B cell (primary cell): Measurements from ENCODE around the gene TMEM120A. TPM values are rescaled to one million over a fixed set of nuclear protein-coding genes. Genes with fewer than 3 reads are reported as not detected.

Experiments used
- ATAC-seq: fragments of 200-7000 bp; cut with Tn5 transposase; one replicate; pipeline ENCODE4 v1.10.0; 2021; ENCODE audit warnings: low read depth, mild to moderate bottlenecking, moderate number of reproducible peaks, moderate library complexity
- CTCF ChIA-PET: fragments of 350-600 bp; sonication (Branson Sonifier 250); formaldehyde crosslinking; loops from one replicate; lab custom pipeline; 2021; ENCODE audit warnings: antibody characterized with exemption, inconsistent platforms; lab: Charles Lee
- POLR2A ChIA-PET: fragments of 350-600 bp; sonication (Branson Sonifier 250); formaldehyde crosslinking; loops from one replicate; lab custom pipeline; 2021; ENCODE audit warnings: antibody characterized with exemption; lab: Charles Lee
- DNase-seq: peaks from one replicate; pipeline ENCODE4 v3.0.0; 2013
- H2AFZ ChIP-seq: 2 replicates; pipeline ENCODE4 v1.6.1; 2012; ENCODE audit warnings: mild to moderate bottlenecking, low read depth, low read length; ENCODE audit not compliant: insufficient read depth, poor library complexity, severe bottlenecking
- H3K27ac ChIP-seq, 2 donors: 1 replicate in 1 of 2; 2 replicates in 1 of 2; pipeline ENCODE4 v1.5.1; 2012 to 2013; ENCODE audit warnings: low read length in 2 of 2, mild to moderate bottlenecking in 2 of 2, moderate library complexity in 1 of 2
- H3K27me3 ChIP-seq, 4 experiments: fragments of 200-600 bp in 1 of 4; sonication (generic) in 1 of 4; replicated peaks in 1 of 4; 1 replicate in 2 of 4; 2 replicates in 2 of 4; pipeline versions ENCODE4 v1.6.1 to v1.7.0; 2013 to 2016; ENCODE audit warnings: low read length in 3 of 4, mild to moderate bottlenecking in 2 of 4, mixed read lengths in 1 of 4, moderate library complexity in 1 of 4; ENCODE audit not compliant: insufficient read depth in 4 of 4, control insufficient read depth in 3 of 4; ENCODE audit errors: control extremely low read depth in 1 of 4
- H3K36me3 ChIP-seq, 2 experiments: replicated peaks in 1 of 2; 1 replicate in 1 of 2; 2 replicates in 1 of 2; pipeline versions ENCODE4 v1.6.1 to v1.7.1; 2013; ENCODE audit warnings: low read length in 1 of 2; ENCODE audit not compliant: insufficient read depth in 2 of 2, control insufficient read depth in 1 of 2; ENCODE audit errors: control extremely low read depth in 1 of 2, extremely low read depth in 1 of 2
- H3K4me1 ChIP-seq, 2 donors: fragments of 200-600 bp in 1 of 2; sonication (generic) in 1 of 2; 1 replicate in 1 of 2; 2 replicates in 1 of 2; pipeline versions ENCODE4 v1.5.1 to v1.6.1; 2013 to 2017; ENCODE audit warnings: low read length in 2 of 2; ENCODE audit not compliant: control insufficient read depth in 2 of 2, insufficient read depth in 2 of 2
- H3K4me2 ChIP-seq: replicated peaks from 2 replicates; pipeline ENCODE3; 2012; ENCODE audit warnings: mild to moderate bottlenecking, low read depth, low read length; ENCODE audit not compliant: poor library complexity, severe bottlenecking
- H3K4me3 ChIP-seq, 5 experiments: fragments of 200-600 bp in 1 of 5; sonication (generic) in 1 of 5; 1 replicate in 3 of 5; 2 replicates in 2 of 5; pipeline versions ENCODE4 v1.5.1 to v1.7.0; 2011 to 2016; ENCODE audit warnings: low read length in 4 of 5, mild to moderate bottlenecking in 4 of 5, low read depth in 2 of 5, control low read depth in 1 of 5, moderate library complexity in 1 of 5; ENCODE audit not compliant: insufficient read depth in 1 of 5; ENCODE audit errors: control extremely low read depth in 1 of 5, extremely low read depth in 1 of 5
- H3K79me2 ChIP-seq: fragments of 200-600 bp; sonication (generic); one replicate; pipeline ENCODE4 v1.6.0; 2016; ENCODE audit warnings: low read length; ENCODE audit not compliant: control insufficient read depth, insufficient read depth
- H3K9ac ChIP-seq: fragments of 200-600 bp; sonication (generic); 2 replicates; pipeline ENCODE4 v1.6.1; 2017; ENCODE audit warnings: mild to moderate bottlenecking, low read length, moderate library complexity
- H3K9me3 ChIP-seq, 3 donors: one replicate each; pipeline versions ENCODE4 v1.6.1 to v1.7.1; 2013; ENCODE audit warnings: low read length in 2 of 3; ENCODE audit not compliant: control insufficient read depth in 2 of 3, insufficient read depth in 1 of 3; ENCODE audit errors: control extremely low read depth in 1 of 3
- H4K20me1 ChIP-seq: 2 replicates; pipeline ENCODE4 v1.6.0; 2012; ENCODE audit warnings: mild to moderate bottlenecking, low read length; ENCODE audit not compliant: insufficient read depth, control insufficient read depth, poor library complexity, severe bottlenecking
- H3K27ac Mint-ChIP-seq: one replicate; pipeline ENCODE4 v1.8.0; 2021; ENCODE audit warnings: mixed read lengths
- H3K27me3 Mint-ChIP-seq: one replicate; pipeline ENCODE4 v1.8.0; 2021; ENCODE audit warnings: mixed read lengths
- H3K4me1 Mint-ChIP-seq: one replicate; pipeline ENCODE4 v1.8.0; 2021; ENCODE audit warnings: mixed read lengths
- H3K4me3 Mint-ChIP-seq: one replicate; pipeline ENCODE4 v1.8.0; 2021; ENCODE audit warnings: mixed read lengths
- H3K9me3 Mint-ChIP-seq: one replicate; pipeline ENCODE4 v1.8.0; 2022; ENCODE audit warnings: mixed read lengths; ENCODE audit not compliant: insufficient read depth
- EZH2 ChIP-seq: IDR thresholded peaks from 2 replicates; pipeline ENCODE4 v1.6.1; 2012; ENCODE audit warnings: borderline replicate concordance, low read depth, mild to moderate bottlenecking, moderate library complexity, low read length; ENCODE audit not compliant: insufficient read depth, poor library complexity, severe bottlenecking
- WGBS: methylation state at CpG from one replicate; pipeline ENCODE4 v1.1.5; 2013; ENCODE audit warnings: missing lambda C conversion rate; ENCODE audit not compliant: insufficient coverage; 5-methylcytosine and 5-hydroxymethylcytosine counted together
- intact Hi-C: fragments of 100-400 bp; cut with micrococcal nuclease; formaldehyde crosslinking; loops from one replicate; pipeline ENCODE4 v1.10.0; 2022
- polyA plus RNA-seq: library from polyadenylated mRNA; depleted of rRNA; stranded (reverse); fragments of >200 nt; gene quantifications from 2 replicates; pipeline ENCODE4 v1.2.3, GENCODE V29; 2012
- total RNA-seq, 2 donors: library from RNA; stranded (reverse); fragments of 120-200 nt in 1 of 2; gene quantifications; 1 replicate in 1 of 2; 2 replicates in 1 of 2; pipeline versions ENCODE4 v1.2.3 to v1.2.4, GENCODE V29; 2013 to 2022
- TF ChIP-seq, protein P1 (sequence below): fragments of 200-600 bp; IDR thresholded peaks from one replicate; pipeline ENCODE4 v1.8.0; 2022; ENCODE audit warnings: antibody characterized with exemption, mild to moderate bottlenecking

The TMEM120A gene
- total and polyA plus RNA-seq, 2 donors (not counting 1 experiment from before 2014, with no cell fraction given) = 39.0 to 49.3 TPM

DNA sequence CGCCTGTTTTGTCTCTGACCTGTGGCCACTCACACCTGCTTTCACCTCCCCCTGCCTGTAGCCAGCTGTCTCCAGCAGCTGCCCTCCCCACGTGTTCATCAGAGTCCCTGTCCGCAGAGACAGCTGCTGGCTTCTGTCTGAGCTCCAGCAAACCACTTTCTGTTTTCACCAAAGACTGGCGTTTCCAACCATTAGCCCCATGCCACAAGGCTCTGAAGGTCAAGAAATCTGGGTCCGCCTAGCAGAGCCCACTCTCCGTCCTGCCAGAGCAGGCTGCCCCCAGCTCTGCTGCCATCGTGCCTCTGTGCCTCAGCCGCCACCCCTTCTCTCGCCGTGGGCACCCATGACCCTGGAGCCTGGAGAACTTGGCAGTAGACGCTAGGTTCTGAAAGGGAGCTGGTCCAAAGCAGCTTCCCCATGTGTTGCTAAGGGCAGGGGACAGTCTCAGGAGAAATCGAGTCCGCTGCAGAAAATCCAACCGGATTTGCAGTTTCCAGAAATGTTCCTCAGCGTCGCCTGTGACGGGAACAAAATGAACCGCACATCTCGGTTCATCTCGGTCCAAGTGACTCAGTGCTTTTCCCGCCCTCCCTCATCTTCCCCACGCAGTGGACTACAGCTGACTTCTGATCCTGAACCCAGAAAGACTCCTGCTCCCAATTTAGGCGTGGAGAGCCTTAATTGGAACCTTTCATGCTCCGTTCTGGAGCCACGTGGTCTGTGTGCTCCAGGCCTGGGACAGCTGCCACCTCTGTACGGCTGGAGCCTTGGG lies 28.0 kb downstream of the TMEM120A start:
- H3K27ac ChIP-seq = no peak overlapping the region
- H3K4me3 Mint-ChIP-seq = no peak overlapping the region
- H3K4me3 ChIP-seq = no peak overlapping the region
- WGBS = 90% methylated on average over 26 of the region's 26 CpGs
- no peak overlapping the region for H3K4me2 ChIP-seq
- intact Hi-C loops = no loop called here
- H3K36me3 ChIP-seq = peaks cover 0 to 10% of the 10 kb centered on the region in 2 experiments
- POLR2A ChIA-PET = no interaction called here
- TF ChIP-seq EZH2 = no peak
- no peak overlapping the region for H3K9ac ChIP-seq
- no peaks in the 10 kb centered on the region for H4K20me1 ChIP-seq
- ATAC-seq = no peak
- H3K4me1 ChIP-seq = no peaks in the 10 kb centered on the region
- no peaks in the 10 kb centered on the region for H3K4me1 Mint-ChIP-seq
- H2AFZ ChIP-seq = no peak overlapping the region
- no peaks in the 10 kb centered on the region for H3K9me3 ChIP-seq
- CTCF ChIA-PET = no interaction called here
- no peak for DNase-seq
- H3K27me3 ChIP-seq = no peaks in the 10 kb centered on the region
- no peaks in the 10 kb centered on the region for H3K9me3 Mint-ChIP-seq
- no peak overlapping the region for H3K27ac Mint-ChIP-seq
- H3K27me3 Mint-ChIP-seq = no peaks in the 10 kb centered on the region
- H3K79me2 ChIP-seq = no peaks in the 10 kb centered on the region

DNA sequence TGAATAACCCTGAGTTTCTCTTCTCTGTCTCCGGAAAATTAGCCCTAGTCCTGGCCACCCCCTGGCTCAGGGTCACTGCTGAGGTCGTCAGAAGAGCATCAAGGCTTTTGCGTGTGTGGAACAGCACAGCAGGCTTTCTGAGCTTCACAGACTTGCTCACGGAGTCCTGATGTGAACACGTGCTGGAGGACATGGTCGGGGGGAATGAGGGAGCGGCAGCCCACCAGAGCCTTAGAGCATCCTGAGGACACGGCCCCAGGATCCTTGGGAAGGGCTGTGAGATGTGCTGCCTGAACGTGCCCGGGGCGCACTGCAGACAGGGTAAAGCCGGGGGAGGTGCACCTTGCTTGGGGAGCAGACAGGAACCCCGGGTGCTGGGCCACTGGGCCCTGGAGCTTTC lies 28.8 kb downstream of the TMEM120A start:
- intact Hi-C loops = no loop called here
- Histone ChIP-seq H3K4me3 (no peak overlapping the region), H3K79me2 (no peaks in the 10 kb centered on the region), H3K36me3 (peaks cover 0 to 10% of the 10 kb centered on the region in 2 experiments), H3K27ac (no peak overlapping the region), H3K27me3 (no peaks in the 10 kb centered on the region), H2AFZ (no peak overlapping the region), H3K4me1 (no peaks in the 10 kb centered on the region), H3K4me2 (no peak overlapping the region), H4K20me1 (no peaks in the 10 kb centered on the region), H3K9me3 (no peaks in the 10 kb centered on the region), H3K9ac (no peak overlapping the region)
- Mint-ChIP-seq H3K27ac (no peak overlapping the region), H3K4me1 (no peaks in the 10 kb centered on the region), H3K9me3 (no peaks in the 10 kb centered on the region), H3K27me3 (no peaks in the 10 kb centered on the region), H3K4me3 (no peak overlapping the region)
- ATAC-seq (no peak), DNase-seq (no peak)
- CTCF ChIA-PET = no interaction called here
- 96% methylated on average over 13 of the region's 13 CpGs for WGBS
- POLR2A ChIA-PET = no interaction called here
- TF ChIP-seq, protein P1, sequence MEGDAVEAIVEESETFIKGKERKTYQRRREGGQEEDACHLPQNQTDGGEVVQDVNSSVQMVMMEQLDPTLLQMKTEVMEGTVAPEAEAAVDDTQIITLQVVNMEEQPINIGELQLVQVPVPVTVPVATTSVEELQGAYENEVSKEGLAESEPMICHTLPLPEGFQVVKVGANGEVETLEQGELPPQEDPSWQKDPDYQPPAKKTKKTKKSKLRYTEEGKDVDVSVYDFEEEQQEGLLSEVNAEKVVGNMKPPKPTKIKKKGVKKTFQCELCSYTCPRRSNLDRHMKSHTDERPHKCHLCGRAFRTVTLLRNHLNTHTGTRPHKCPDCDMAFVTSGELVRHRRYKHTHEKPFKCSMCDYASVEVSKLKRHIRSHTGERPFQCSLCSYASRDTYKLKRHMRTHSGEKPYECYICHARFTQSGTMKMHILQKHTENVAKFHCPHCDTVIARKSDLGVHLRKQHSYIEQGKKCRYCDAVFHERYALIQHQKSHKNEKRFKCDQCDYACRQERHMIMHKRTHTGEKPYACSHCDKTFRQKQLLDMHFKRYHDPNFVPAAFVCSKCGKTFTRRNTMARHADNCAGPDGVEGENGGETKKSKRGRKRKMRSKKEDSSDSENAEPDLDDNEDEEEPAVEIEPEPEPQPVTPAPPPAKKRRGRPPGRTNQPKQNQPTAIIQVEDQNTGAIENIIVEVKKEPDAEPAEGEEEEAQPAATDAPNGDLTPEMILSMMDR = no peak
- no peak for TF ChIP-seq EZH2
